ENCODE data around the gene COQ10B. TPM values are rescaled to one million over a fixed set of nuclear protein-coding genes. Genes with fewer than 3 reads are reported as not detected.
"Not testable (repeated sequence)": the region's sequence is repeated elsewhere in the genome, so short reads cannot be mapped to it uniquely, and the experiment has no call there.

The COQ10B gene
- total RNA-seq, 1 donor from 2014 or later = 21.5 TPM

- DNase-seq = not testable (repeated sequence)
Observed at GRCh38 chr2:197450935-197451358, 2.4 kb upstream of the COQ10B start.

GRCh38 chr2:197452754-197453122 is 614 bp upstream of the COQ10B start:
- DNase-seq = no peak

GRCh38 chr2:197453914-197454398 is 604 bp downstream of the COQ10B start:
- DNase-seq = peak; percentile 84

GRCh38 chr2:197454923-197455322 is 1.6 kb downstream of the COQ10B start:
- DNase-seq = no peak

DNA sequence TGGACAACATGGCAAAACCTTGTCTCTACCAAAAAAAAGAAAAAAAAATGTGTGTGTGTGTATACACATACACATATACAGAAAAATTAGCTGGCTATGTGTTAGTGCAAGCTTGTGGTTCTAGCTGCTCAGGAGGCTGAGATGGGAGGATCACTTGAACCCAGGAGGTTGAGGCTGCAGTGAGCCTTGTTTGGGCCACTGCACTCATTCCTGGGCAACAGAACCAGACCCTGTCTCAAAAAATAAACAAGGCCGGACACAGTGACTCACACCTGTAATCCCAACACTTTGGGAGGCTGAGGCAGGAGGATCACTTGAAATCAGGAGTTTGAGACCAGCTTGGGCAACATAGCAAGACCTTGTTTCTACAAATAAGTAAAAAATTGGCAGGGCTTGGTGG is 2.1 kb downstream of the COQ10B start:
- DNase-seq = no peak

GRCh38 chr2:197460649-197461048 is 7.3 kb downstream of the COQ10B start:
- DNase-seq = no peak

DNA sequence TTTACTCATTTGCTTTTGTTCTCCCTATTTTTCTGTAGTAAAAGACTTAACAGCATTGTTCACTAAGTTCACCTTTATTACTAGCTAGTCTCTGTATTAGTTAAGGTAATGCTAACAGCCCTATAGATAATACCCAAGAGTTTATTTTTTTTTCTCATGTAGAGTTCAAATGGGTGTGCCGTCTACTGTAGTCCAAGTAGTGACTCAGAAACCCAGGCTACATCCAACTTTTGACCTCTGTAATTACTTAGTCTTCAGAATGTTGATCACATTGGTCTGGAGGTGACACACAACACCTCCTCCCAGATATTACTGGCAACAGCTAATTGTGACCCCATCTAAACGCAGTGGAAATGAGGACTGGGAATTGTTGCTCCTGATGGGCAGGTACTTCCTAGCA is 7.7 kb downstream of the COQ10B start:
- DNase-seq = no peak

- no peak for DNase-seq
Observed at GRCh38 chr2:197464175-197464574, 10.8 kb downstream of the COQ10B start.

DNA sequence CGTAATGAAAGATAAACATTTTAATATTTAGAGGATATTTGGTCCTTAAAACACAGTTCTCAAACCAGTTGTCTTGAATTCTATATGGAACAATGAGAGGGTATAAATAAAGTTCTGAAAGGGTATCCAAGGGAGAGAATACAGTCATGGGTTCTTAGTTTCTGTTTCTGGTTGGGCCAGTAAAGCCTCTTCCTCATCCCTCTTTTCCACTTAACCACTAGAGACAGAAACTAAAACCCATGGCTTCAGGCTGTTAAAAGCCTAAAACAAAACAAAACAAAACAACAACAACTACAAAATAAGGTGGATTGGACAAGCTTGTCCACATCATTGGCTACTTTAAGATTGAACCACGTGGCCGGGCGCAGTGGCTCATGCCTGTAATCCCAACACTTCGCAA is 18.8 kb downstream of the COQ10B start:
- no peak for DNase-seq

DNA sequence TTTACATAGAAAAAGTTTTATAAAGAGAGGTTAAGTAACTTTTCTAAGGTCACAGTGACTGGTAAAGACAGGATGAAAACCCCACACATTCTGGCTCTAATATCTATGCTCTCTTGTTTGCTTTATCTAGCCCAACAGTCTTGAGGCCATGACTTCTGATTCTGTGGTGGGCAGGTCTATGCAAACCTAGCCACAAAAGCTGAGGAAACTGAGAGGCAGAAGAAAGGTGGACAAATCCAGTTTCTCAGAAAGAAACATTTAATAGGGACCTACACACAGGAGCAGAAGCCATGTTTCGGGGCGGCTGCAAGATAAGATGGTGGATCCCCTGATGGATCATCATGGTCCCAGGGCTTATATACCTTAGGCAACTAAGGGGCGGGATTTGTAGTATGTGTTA is 24.4 kb downstream of the COQ10B start:
- DNase-seq = no peak

DNA sequence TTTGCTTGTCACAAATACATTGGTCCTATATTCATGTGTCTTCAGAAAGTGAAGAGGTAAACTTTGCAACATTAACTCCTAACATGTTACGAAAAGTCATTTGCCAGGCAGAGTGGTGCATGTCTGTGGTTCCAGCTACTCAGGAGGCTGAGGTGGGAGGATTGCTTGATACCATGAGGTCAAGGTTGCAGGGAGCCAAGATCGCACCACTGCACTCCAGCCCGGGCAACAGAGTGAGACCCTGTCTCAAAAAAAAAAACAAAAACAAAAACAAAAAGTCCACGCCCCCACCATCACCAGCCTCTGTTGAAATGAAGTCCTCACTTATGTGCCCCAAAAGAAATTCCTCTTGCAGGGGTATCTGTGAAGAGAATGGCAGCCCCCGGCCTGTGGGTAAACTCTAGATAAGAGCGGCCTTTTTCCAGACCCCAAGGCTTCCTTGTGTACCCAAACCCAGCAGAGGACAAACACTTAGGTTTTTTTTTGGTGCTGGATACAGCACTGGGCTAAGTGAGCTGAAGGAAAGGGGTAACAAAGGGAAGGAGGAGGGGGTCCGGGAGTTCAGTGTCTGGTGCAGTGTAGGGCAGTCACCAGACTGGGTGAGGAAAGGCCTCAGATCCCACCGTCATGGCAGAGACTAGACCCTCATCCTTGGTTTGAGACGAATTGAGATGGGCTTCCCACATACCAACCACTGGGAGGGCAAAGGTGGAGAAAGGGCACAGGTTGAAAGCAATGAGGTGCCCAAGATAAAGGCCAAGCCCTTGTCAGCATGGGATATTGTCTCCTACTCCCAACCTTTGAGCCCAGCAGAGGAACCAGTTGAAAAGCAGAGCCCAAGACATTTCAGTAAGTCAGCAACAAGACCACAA is 27.0 kb downstream of the COQ10B start:
- no peak for DNase-seq

DNA sequence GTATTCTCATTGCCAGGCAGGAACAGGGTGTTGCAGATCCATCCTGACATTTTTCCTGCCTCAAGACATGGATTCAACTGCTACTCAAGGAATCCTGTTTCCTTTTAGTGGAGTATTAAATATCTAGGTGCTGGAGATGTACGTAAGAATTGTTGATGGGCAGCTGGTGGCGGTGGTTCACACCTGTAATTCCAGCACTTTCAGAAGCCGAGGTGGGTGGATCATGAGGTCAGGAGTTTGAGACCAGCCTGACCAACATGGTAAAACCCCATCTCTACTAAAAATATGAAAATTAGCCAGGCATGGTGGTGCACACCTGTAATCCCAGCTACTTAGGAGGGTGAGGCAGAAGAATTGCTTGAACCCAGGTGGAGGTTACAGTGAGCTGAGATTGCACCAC is 30.9 kb downstream of the COQ10B start:
- not testable (repeated sequence) for DNase-seq

DNA sequence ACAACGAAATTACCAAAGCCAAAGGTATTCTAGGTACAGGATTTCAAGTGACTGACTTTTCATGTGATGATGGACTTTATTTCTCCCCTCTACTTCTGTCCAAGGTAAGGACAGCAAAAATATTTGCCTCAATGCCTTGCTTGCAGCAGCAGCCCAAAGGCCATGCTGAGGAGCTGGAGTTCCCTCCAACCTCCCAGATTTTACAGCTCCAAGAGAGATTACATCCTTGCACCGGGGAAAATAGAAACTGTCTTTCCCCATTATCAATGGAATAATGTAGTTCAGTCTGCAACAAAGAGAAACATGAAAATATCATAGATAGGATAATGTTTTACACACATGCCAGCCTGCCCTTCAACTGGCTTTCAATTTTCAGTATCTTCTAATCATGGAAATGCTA is 32.8 kb downstream of the COQ10B start:
- DNase-seq = no peak

- DNase-seq = no peak
Observed at GRCh38 chr2:197487385-197487784, 34.0 kb downstream of the COQ10B start.

GRCh38 chr2:197495433-197496134 is 42.2 kb downstream of the COQ10B start:
- no peak for DNase-seq

DNA sequence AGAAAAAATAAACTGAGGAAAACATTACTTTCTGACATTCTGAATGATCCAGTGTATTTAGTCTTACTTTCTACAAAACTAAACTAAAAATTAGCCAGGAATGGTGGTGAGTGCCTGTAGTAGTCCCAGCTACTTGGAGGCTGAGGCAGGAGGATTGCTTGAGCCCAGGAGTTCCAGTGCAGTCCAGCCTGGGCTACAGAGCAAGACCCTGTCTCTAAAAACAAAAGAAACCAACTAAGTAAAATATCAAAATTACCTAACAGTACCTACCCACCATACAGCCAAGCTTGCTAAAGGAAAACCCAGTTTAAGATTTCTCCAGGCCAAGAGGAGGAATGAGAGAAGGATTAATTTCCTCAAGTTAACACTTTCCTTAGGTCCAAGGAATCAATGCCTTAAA is 43.3 kb downstream of the COQ10B start:
- DNase-seq = no peak

DNA sequence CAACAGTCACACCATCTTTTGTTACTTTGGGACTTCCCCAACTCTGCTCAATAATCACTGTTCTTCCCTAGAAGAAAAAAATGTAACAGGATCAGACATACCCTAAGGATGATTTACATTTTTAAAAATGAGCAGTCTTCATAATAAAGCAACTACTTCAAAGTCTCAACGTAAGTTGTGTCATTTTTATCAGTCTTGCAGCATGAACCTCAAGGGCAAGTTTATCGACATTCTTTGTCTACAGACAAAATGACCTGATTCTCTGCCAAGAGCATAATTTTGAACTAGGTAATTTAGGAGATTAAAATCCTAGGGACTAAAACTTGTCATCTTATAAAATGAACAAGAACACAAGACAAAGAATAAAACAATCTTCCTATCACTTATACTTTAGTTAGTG is 44.0 kb downstream of the COQ10B start:
- no peak for DNase-seq

DNA sequence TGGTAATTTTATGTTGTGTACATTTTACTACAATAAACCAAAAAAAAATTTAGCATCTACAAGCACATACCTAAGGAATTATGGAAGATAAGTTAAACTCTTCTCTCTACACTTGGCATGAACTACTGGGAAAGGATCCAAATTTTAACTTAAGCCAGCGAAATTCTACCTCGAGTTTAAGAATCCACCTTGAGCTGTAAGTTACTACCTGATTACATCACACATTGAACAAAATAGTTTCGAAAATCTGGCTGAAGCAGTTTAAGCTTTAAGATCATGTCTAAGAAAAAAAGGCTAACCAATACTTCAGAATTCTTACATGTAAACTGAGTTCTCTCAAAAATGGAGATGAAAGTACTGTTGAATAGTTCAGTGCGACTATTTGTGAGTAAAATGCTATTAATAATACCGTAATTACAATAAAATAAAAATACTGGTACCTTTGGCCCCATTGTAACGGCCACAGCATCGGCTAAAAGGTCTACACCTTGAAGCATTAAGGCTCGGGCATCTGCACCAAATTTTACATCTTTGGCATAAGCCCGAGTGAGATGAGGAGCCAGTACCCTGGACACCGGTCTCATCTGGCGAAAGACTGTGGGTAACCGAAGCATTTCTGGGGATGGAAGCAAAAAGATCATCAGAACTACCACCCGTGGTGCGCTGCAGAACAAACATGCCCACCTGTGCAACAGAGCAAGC is 45.0 kb downstream of the COQ10B start:
- no peak for DNase-seq

DNA sequence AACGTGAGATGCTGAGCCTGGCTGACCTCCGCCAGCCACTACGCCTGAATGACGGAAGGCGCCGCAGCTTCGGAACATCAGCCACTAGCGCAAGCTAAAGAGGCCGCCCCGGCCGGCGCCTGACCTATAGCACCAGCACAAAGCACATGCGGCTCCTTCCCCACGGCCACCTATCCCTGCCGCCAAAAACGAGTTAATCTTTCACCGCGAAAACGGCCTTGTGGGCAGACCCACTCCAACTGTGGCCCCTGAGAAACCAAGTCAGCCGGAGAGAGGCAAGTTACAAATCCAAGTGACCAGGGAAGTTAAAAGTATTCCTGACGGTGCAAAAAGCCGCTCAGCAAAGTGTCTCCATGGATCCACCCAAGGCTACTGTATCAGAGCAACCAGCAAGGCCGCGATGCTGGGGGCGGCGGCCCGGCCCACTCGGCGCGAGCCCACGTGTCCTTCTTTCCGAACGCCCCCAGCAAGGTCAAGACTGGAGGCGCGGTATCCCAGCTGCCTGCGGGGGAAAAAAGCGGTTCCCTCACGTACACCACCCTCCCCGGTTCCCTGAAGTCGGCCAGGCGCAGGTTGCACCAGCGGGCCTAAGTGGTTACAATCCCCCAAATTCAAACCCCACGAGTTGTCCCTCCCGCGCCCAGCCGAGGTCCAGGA is 45.7 kb downstream of the COQ10B start:
- peak; percentile 19 for DNase-seq

DNA sequence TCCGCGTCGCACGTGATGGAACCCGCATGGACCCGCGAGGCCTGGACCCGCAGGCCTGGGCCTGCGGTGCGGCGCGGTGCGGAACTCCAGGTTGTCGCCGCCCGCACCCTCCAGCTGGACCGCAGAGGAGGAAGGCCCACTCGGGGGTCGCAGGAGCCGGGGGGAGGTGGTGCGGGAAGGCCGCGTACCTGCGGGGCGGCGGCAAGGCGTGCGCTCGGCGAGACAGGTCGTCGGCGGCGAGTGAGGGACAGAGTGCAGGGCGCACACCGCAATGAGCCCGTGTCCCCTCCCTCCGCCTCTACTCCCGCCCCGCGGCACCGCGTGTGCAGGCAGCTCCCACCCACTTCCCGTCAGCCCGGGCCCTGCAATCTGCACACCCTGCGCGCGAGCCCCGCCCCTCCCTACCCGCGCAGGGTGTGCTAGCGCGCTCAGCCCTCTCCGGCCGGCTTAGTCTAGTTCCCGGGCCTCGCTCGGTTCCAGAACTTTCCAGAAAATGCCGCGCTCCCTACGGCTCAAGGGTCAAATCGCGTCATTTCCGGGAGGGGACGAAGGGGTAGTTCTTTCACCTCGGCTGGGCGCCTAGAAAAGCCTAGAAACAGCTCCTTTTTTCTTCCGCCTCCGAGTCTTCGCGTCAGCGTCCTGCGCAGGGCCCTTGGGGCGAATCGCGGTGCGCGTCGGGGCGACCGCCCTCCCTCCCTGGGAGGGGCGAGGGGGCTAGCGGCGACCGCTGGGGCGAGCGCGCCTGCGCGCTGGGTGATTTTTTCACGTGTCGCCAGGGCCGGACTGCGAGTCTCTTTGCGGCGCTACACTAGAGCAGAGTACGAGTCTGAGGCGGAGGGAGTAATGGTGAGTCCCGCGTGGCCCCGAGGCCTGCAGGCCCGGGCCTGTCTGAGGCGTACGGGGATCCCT is 46.5 kb downstream of the COQ10B start, which contains the start of the genes HSPD1 and HSPE1:
Gene HSPD1, minus strand, starts transcription at position 247 of the 909 bp plus-strand sequence. CDS start 992 bp downstream, outside the sequence.
Gene HSPE1, plus strand, starts transcription at position 786 of the 909 bp plus-strand sequence. Its CDS starts 58 bp downstream, at position 844.
- DNase-seq = peak; percentile 99
